HG03575 (cell line): ENCODE results near the gene DCHS1.

Experiments used
- ATAC-seq: cut with Tn5 transposase; IDR thresholded peaks from one replicate; pipeline ENCODE4 v1.9.1; 2021; ENCODE audit not compliant: unreplicated experiment, insufficient number of reproducible peaks, low FRiP score; ENCODE audit errors: extremely low read depth

The DCHS1 gene

GRCh38 chr11:6576471-6577373 is 78.9 kb downstream of the DCHS1 start:
- no peak for ATAC-seq

DNA sequence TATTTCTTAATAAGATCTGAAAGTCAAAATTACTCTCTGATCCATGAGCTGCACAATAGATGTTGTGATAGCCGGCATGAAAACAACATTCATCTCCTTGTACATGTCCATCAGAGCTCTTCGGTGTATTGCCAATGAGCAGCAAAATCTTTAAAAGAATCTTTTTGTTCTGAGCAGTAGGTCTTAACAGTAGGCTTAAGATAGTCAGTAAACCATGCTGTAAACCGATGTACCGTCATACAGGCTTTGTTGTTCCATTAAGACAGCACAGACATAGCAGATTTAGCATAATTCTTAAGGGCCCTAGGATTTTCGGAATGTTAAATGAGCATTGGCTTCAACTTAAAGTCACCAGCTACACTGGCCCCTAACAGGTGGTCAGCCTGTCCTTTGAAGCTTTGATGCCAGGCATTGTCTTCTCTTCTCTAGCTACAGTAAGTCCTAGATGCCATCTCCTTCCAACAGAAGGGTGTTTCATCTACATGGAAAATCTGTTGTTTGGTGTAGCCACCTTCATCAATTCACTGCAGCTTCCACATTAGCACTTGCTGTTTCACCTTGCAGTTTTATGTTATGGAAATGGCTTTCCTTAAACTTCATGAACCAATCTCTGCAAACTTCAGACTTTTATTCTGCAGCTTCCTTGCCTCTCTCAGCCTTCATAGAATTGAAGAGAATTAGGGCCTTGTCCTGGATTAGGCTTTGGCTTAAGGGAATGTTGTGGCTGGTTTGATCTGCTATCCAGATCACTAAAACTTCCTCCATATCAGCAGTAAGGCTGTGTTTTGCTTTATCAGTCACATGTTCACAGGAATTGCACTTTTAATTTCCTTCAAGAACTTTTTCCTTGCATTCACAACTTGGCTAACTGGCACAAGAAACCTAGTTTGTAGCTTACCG is 80.5 kb downstream of the DCHS1 start:
- ATAC-seq: no peak

- no peak for ATAC-seq
Measured at GRCh38 chr11:6572215-6572614, 83.4 kb downstream of the DCHS1 start.

GRCh38 chr11:6571434-6572008 is 84.1 kb downstream of the DCHS1 start:
- no peak for ATAC-seq
